GM18502 (cell line): ENCODE data around the gene GATM.
"Not testable (repeated sequence)": the region's sequence is repeated elsewhere in the genome, so short reads cannot be mapped to it uniquely, and the experiment has no call there.

Source experiments
- ATAC-seq: cut with Tn5 transposase; IDR thresholded peaks from one replicate; pipeline ENCODE4 v1.9.1; 2021; ENCODE audit warnings: mild to moderate bottlenecking; ENCODE audit not compliant: unreplicated experiment, poor library complexity

The GATM gene

DNA sequence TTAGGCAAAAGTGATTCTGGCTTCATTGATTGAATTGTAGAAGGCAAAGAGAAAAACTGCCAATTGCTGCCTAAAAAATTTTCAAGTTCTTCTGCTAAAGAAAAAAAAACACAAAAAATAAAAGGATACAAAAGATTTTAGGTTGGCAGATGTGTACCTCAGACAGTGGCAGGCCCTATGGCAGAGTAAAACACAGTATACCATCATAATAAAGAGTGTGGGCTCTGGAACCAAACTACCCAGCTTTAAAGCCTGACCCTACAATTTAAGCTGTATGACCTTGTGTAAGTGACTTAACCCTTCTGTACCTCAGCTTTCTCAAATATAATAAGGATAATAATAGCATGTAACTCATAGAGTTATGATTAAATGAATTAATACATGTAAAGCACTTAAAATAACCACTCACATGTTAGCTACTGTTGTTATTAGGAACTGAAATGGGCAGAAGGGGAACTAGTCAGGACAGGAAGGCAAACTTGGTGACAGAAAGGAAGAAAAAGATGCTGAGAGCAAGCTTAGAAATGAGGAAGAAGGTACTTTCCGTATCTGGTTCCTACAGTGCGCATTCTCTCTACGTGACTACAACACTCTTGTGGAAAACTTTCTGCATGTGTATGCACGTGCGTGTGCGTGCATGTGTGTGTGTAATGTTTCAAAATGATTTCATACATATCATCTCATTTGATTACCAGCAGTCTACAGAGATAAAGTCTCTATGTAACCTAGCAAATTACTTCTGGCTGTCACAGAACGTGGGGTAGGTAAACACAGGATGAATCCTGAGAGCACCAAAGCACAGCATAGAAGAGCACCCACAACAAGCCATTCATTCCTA is 13.6 kb upstream of the GATM start:
- peak; percentile 94 for ATAC-seq

GRCh38 chr15:45389351-45389750 is 11.0 kb upstream of the GATM start:
- ATAC-seq = no peak

- no peak for ATAC-seq
Measured at GRCh38 chr15:45387380-45388007, 9.2 kb upstream of the GATM start.

- ATAC-seq = no peak
Measured at GRCh38 chr15:45386974-45387373, 8.6 kb upstream of the GATM start.

- ATAC-seq = no peak
Measured at GRCh38 chr15:45386420-45386819, 8.1 kb upstream of the GATM start.

DNA sequence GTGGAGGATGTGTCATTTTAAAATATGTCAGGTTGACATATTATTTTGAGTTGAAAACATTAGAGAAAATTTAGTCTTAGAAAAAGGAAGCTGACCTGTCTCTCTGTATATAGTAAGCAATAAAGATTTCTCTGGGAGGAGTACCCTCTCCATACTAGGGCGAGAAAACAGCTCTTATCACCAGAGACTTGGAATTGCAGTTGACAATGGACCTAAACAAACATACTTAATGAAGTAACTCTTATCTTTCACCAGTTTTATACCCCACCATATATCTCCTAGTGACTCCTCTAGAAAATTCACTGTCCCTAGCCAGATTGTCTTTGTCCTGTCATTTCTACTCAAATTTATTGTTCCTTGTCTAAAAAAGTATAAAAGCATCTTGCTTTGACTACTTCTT is 7.2 kb upstream of the GATM start:
- ATAC-seq = no peak

- no peak for ATAC-seq
Measured at GRCh38 chr15:45384700-45385099, 6.4 kb upstream of the GATM start.

- no peak for ATAC-seq
Measured at GRCh38 chr15:45378913-45379262, 544 bp upstream of the GATM start.

GRCh38 chr15:45377609-45378148 is 665 bp downstream of the GATM start:
- peak; percentile 34 for ATAC-seq

DNA sequence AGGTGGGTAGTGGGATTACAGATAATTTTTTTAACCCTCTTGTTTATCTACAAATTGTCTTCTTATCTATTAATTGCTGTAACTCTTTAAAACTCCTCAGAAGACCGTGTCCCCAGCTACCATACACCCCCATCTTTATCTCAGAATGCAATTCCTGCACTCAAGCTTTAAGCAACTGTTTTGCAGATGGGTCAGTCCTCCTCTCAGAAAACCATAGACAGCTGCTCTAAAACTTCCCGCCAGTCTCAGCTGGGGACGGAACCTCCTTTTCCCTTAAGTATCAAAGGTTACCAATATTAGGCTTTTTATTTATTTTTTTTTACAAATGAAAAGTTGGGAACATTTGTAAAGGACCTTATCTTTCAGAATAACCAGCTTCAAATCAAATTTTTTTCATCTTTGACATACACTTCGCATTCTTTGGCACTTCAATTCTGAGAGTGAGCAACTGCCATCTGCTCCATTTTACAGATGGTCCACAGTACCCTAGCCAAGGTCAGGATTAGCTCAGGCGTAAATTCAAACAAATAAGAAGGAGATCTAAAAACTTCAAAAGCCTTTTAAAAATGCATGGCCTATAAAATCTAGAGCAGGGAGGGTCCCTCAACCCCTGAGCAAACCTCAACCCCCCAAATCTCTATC is 1.3 kb downstream of the GATM start:
- no peak for ATAC-seq

GRCh38 chr15:45376300-45376928 is 1.9 kb downstream of the GATM start:
- no peak for ATAC-seq

GRCh38 chr15:45375836-45376235 is 2.5 kb downstream of the GATM start:
- ATAC-seq = no peak

GRCh38 chr15:45373976-45374375 is 4.4 kb downstream of the GATM start:
- no peak for ATAC-seq

DNA sequence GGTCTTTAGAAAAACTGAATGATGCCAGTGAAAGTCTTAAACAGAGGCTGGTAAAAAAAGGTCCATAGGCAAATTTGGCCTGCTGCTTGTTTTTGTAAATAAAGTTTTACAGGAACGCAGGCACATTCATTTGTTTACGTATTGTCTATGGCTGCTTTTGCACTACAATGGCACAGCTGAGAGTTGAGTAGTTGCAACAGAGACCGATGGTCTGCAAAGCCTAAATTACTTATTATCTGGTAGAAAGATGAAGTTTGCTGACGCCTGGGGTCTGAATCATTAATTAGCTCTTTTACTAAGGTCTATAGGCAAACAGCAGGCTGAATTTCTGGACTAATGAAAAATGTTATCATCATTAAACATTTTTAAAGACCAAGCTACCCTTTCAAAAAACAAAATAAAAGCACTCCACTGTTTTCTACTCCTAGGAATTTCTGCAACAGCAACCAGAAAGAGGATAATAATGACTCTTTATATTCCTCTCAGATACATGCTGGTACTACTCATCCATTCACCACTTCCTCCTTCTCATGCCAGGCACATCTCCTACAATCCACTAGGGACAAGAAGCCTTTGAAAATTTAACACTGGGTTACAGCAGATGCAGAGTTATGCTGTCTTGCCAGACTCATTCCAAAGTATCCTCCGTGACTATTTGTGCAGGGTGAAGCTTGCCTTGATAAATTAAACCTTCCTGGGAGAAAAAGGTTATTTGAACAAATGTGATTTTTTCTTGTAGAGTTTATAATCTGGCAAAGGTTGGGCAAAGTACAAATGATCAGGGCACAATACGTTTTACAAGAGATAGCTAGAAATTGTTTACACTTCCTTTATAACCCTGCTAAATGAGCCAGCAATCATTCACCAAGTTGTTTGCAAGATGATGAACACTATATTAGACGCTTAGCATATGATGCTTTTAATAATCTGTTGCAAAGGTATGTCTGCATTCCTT is 6.0 kb downstream of the GATM start:
- no peak for ATAC-seq

DNA sequence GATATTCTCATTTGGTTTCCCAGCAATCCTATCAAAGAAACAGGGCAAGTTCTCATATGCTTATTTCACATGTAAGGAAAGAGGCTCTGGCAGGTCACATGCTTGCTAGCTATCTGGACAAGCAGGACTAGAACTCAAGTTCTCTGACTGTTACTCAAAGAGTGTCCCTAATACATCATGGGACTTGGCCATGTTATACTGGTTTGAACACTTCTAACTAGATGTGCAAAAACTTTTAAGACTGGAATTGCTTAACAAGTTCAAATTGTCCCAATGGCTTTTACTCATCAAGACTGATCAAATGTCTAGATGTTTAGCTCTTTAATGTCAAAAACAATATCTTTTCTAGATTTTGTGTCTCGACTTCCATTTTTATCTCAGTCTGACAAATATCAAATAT is 6.8 kb downstream of the GATM start:
- no peak for ATAC-seq

DNA sequence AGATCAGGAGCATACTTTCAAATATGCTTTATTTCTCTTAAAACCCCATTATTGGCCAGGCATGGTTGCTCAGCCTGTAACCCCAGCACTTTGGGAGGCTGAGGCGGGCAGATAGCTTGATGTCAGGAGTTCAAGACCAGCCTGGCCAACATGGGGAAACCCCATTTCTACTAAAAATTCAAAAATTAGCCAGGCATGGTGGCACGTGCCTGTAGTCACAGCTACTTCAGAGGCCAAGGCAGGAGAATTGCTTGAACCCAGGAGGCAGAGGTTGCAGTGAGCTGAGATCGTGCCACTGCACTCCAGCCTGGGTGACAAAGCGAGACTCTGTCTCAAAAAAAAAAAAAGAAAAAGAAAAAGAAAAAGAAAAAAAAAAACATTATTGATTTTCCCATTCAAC is 8.3 kb downstream of the GATM start:
- ATAC-seq = not testable (repeated sequence)

DNA sequence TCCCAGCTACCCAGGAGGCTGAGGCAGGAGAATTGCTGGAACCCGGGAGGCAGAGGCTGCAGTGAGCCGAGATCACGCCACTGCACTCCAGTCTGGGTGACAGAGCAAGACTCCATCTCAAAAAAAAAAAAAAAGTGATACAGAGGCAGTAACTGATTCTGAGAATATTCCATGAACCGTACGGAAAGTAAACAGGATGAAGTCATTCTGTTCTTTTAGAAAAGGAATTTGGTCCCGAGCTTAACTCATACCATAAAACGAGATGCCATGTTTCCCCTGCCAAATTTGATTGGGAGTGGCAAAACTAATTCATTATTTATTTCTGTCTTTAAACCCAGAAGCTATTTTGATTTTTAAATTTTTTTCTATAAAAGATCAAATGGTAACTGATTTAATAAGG is 11.1 kb downstream of the GATM start:
- ATAC-seq = not testable (repeated sequence)

DNA sequence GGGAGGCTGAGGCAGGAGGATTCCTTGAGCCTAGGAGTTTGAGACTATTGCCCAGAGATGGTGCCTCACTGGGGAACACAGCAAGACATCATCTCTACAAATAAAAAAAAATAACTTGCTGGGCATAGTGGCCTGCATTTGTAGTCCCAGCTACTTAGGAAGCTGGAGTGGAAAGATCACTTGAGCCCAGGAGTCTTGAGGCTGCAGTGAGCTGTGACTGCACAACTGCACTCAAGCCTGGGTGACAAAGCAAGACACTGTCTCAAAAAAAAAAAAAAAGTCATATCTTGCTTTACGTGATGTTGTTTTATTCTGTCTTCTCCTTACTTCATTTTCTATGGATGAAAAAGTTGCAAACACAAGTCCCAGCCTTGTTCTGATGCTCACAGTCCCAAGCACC is 14.1 kb downstream of the GATM start:
- ATAC-seq = no peak

DNA sequence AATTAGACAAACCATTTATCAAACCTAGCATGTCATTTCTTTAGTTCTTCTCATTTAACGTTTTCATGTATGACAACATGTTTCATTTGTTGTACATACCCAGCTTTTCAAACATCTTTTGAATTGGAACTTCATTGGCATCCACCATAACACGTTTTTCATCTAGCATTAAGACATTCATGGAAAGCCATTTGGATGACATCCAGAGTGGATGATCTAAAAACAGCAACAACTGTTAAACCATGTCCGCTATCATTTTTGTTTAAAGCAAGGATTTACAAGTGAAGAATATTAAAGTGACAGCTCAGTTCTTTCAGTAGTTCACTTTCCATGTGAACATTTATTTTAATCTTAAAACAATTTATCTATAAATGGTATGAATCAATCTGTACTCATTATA is 14.5 kb downstream of the GATM start:
- no peak for ATAC-seq

GRCh38 chr15:45363334-45363733 is 15.0 kb downstream of the GATM start:
- no peak for ATAC-seq
